Gastrocnemius medialis (tissue), 4 donors: Measurements from ENCODE around the gene GP5.

Experiments
- POLR2A ChIP-seq, 2 donors: fragments of 450-650 bp; IDR thresholded peaks; one replicate each; pipeline ENCODE4 v1.6.1; 2017; ENCODE audit warnings: antibody characterized with exemption in 2 of 2, mild to moderate bottlenecking in 2 of 2, moderate library complexity in 2 of 2
- TF ChIP-seq, protein P1 (sequence below), 5 experiments: fragments of 450-650 bp in 3 of 5; fragments of 200-600 bp in 2 of 5; sonication (generic) in 2 of 5; IDR thresholded peaks in 4 of 5; conservative IDR thresholded peaks in 1 of 5; 1 replicate in 4 of 5; 2 replicates in 1 of 5; pipeline ENCODE4 v1.5.1; 2016 to 2019; ENCODE audit warnings: antibody characterized with exemption in 5 of 5, mild to moderate bottlenecking in 3 of 5, moderate library complexity in 3 of 5

DNA sequence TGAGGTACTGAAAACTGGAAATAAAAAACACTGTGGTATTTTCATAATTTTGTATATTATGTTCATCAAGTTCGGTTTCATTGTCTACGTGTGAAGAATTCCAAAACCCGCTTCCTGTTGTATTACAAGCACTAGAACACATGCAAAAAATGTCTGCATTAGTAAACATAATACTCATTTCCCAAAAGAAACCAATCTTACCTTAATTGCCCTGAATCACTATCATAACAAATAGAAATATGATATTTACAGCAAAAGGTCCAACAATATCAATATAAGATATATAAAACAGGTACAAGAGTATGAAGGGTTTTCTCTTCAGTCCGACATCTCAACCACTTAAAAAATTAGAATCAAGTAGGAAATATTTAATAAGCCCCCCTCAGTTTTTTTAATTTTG, 26.3 kb upstream of the GP5 start:
- TF ChIP-seq, protein P1, sequence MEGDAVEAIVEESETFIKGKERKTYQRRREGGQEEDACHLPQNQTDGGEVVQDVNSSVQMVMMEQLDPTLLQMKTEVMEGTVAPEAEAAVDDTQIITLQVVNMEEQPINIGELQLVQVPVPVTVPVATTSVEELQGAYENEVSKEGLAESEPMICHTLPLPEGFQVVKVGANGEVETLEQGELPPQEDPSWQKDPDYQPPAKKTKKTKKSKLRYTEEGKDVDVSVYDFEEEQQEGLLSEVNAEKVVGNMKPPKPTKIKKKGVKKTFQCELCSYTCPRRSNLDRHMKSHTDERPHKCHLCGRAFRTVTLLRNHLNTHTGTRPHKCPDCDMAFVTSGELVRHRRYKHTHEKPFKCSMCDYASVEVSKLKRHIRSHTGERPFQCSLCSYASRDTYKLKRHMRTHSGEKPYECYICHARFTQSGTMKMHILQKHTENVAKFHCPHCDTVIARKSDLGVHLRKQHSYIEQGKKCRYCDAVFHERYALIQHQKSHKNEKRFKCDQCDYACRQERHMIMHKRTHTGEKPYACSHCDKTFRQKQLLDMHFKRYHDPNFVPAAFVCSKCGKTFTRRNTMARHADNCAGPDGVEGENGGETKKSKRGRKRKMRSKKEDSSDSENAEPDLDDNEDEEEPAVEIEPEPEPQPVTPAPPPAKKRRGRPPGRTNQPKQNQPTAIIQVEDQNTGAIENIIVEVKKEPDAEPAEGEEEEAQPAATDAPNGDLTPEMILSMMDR (IDR thresholded peaks at IDR 0.05 in 4 of 5, conservative IDR thresholded peaks at IDR 0.05 in 1 of 5), result no peak
- TF ChIP-seq POLR2A (IDR thresholded peaks at IDR 0.05), result no peak
